HS-5 (cell line): Measurements from ENCODE around the gene LCORL.
A peak's percentile ranks its signal among the peaks of the same experiment; 100 is the strongest.
"Not testable (repeated sequence)": the region's sequence is repeated elsewhere in the genome, so short reads cannot be mapped to it uniquely, and the experiment has no call there.

Experiments used
- DNase-seq: peaks from one replicate; pipeline ENCODE4 v3.0.0-alpha.2; 2012; ENCODE audit warnings: low read depth

The LCORL gene

DNA sequence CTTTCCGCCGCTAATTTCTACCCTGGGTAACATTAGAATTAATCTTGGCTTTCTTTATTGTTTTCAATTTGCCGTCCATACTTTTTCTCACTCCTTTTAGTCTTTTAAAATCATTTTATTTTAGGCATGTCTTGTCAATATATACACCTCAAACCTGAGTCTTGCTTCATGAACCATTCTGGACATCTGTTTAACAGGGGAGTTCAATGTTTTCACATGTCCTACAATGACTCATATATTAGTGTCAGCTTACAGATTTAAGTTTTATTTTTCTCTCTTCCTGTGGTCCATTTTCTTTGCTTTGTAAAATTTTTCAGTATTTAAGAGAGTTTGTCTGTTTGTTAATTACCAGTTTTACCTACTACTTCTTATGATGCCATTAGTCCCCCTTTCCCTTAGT is 89.5 kb downstream of the LCORL start:
- no peak for DNase-seq

DNA sequence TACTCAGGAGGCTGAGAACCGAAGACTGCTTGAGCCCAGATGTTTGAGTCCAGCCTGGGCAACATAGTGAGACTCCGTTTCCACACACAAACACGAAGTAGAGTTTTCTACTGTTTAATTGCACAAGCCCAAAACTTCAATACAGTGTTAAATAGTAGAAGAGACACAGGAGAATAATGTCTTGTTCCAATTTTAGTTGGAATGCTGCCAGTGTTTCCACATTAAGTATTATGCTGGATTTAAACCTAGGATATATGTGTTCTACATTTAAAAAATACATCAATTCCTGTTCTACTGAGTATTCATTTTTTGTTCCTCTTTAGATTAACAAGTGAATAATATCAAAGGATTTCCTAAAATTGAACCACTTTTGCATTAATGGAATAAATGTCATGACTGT is 91.3 kb downstream of the LCORL start:
- no peak for DNase-seq

DNA sequence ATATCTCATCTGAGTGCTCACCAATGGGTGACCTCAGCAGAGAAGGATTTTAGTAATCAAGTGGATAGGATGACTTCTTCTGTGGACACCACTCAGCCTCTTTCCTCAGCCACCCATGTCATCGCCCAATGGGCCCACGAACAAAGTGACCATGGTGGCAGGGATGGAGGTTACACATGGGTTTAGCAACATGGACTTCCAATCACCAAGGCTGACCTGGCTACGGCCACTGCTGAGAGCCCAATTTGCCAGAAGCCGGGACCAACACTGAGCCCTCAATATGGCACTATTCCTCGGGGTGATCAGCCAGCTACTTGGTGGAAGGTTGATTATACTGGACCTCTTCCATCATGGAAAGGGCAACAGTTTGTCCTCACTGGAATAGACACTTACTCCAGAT is 97.4 kb downstream of the LCORL start:
- DNase-seq = no peak

DNA sequence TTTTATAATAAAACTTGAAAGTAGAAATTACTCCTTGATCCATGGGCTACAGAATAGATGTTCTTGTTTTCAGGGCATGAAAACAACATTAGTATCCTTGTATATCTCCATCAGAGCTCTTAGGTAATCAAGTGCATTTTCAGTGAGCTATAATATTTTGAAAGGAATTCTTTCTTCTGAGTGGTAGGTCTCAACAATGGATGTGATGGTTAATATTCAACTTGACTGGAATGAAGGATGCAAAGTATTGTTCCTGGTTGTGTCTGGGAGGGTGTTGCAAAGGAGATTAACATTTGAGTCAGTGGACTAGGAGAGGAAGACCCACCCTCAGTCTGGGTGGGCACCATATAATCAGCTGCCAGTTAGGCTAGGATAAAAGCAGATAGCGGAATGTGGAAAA is 100.1 kb downstream of the LCORL start:
- no peak for DNase-seq

DNA sequence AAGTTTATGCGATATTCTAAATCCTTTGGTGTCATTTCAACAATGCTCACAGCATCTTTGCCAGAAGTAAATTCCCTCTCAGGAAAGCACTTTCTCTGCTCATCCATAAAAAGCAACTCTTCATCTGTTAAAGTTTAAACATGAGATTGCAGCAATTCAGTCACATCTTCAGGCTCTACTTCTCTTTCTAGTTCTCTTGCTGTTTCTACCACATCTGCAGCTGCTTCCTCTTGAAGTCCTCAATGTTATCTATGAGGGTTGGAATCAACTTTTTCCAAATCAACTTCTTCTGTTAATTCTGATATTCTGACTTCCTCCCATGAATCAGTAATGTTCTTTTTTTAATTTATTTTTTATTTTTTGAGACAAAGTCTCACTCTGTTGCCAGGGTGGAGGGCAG is 100.9 kb downstream of the LCORL start:
- no peak for DNase-seq

- DNase-seq = no peak
These were observed 106.1 kb downstream of the LCORL start for GRCh38 chr4:17915439-17915838.

GRCh38 chr4:17912011-17912410 is 109.5 kb downstream of the LCORL start:
- DNase-seq = no peak

DNA sequence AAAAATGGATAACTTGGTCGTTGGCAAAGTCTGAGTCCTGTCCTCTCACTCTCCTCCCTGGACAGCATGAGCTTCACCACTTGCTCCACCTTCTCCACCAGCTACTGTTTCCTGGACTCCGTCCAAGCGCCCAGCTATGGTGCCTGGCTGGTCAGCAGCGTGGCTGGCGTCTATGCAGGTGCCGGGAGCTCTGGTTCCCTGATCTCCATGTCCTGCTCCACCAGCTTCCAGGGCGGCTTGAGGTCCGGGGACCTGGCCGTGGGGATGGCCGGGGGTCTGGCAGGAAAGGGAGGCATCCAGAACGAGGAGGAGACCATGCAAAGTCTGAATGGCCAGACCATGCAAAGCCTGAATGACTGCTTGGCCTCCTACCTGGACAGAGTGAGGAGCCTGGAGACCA is 109.9 kb downstream of the LCORL start:
- no peak for DNase-seq

DNA sequence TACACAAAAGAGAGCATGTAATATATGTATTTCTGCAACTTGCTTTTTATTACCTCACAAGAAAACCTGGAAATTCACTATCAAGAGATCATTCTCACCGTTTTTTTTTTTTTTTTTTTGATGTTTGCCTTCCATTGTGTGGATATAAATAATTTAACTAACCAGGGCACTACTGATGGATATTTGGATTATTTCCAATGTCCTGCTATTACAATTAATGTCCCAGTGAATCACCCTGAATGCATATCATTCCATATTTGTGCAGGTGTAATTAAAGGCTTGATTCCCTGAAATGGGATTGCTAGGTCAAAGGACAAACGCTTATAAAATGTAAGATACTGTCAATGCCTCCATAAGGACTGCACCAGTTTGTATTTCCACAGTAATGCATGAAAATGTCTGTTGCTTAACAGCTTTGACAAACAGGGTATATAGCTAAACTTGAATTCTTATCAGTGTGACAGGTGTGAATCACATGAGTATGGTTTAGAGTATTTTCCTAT is 123.0 kb downstream of the LCORL start:
- no peak for DNase-seq

GRCh38 chr4:17895481-17895880 is 126.1 kb downstream of the LCORL start:
- DNase-seq = no peak

DNA sequence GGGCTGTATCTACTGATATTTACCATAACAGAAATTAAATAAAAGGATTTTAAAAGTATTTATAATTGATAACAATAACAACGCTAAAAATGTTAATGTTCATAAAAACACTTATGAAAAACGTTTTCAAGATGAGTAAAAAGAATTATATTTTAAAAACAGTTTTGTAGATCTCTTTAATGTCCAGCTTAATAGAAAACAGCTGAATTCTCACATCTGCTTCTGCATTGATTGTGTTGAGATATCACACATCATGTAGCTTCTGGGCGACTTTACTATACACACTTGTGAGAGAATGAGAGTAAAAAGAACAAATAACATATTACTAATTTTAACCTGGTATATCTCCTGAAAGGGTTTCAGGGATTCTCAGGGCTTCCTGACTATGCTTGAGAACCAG is 127.1 kb downstream of the LCORL start:
- DNase-seq = no peak

- no peak for DNase-seq
These were observed 131.9 kb downstream of the LCORL start for GRCh38 chr4:17889692-17890091.

DNA sequence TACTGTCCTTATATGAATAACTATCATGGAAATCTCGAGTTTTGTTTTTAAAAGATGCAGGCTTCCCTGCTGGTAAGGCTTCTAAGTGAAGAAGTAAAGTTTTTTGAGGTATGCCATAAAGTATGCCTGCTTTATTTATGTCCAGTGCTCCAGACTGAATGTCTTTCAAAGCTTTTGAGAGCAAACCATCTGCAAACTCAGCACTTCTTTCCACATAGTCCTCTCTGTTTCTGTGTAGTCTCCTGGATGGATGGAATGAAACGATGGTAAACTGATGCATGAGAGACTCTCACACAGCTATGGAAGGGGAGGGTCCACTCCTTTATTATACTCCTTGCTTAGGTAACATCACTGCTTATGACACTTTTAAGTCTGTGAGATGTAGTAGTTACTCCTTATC is 137.0 kb downstream of the LCORL start:
- no peak for DNase-seq

DNA sequence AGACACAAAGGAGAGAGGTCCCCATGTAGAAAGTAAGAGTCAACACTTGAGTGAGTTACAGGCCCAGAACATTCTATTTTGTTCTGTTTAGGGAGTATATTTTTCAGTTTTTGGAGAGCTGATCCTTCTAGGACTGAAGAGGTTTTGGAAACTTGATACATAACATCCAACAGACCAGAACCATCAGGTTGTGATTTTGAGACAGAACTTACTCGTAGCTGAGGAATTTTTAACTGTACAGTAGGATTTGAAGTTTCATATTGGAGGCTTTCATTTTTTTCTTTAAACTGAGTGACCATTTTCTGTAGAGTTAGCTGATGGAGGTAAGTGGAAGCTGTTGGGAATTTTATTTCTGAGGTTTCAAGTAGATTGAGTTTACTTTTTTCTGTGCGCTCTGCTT is 137.5 kb downstream of the LCORL start:
- DNase-seq = peak; percentile 4

DNA sequence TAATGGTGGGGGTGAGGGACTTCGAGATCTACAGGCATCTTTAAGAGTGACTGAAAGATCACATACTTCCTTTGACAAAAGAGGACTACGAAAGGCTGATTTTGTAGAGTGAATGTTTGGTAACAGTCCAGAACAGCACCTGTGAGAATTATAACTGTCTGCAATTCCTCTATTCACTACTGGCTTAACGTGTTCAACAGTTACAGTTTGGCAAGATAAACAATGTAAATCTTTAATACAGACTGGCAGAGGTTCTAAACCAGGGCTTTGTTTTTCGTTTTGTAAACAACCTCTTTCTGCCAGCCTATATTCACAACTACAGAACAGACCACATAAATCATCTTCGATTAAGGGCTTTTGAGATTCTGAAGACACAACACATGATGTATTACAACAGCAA is 143.9 kb downstream of the LCORL start:
- DNase-seq = no peak

- no peak for DNase-seq
These were observed 144.6 kb downstream of the LCORL start for GRCh38 chr4:17876943-17877342.

DNA sequence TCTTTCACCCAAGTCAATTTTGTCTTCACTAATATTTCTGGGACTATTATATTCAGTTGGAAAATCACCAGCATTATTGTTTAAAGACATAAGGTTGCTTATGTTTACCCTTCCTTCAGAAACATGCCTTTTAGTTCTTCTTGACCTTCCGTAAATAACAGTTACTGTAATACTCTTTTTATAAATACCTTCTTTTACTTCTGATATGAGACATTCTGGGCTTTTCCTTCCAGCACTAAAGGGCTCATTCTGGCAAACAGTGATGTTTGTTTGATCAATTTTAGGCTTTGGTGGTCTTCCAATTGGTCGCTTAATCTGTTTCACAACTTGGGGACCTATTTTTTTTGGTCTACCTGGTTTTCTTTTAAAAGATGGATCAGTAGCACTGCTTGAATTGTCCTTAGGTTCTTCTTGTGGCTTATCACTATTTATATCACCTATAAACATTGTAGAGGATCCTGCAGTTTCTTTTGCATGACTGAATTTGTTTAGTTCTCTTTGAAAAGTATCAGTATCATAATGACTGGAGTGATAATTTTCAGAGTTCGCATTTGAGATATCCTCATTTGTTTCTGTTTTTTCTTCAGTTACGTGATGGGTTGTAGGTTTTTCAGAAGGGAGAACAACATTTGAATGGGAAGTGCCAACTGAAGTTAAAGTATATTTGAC is 146.0 kb downstream of the LCORL start:
- no peak for DNase-seq

DNA sequence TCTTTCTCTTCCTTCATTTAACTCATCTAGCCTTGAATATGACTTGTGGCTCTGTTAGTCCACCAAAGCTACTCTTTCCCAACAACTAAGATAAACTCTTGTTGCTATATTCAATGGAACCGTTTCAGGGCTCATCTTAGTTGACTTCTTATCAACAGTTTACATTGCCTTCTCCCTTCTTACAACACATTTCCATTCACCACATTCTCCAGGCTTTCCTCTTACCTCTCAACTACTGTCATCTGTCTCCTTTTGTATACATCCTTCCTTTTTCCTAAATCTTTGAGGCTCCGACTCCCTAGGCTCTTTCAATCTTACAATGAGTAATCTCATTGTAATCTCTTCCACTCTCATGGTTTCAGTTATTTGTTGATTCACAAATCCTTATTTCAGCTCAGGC is 152.2 kb downstream of the LCORL start:
- no peak for DNase-seq

DNA sequence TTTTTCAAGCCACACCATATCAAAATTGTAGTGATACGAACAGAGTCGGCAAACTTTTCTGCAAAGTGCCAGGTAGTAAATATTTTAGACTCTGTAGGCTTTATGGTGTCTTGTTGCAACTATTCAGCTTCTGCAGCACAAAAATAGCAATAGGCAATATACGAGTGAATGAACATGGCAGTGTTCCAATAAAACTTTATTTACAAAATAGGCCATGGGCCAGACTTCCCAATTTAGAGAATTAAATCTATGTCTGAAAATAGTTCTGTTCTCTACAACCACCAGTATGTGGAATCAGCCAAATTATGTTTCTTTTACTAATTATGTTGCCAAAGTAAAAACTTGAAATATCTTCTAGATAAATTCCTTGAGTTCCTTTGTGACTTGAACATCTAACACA is 154.3 kb downstream of the LCORL start:
- DNase-seq = no peak

DNA sequence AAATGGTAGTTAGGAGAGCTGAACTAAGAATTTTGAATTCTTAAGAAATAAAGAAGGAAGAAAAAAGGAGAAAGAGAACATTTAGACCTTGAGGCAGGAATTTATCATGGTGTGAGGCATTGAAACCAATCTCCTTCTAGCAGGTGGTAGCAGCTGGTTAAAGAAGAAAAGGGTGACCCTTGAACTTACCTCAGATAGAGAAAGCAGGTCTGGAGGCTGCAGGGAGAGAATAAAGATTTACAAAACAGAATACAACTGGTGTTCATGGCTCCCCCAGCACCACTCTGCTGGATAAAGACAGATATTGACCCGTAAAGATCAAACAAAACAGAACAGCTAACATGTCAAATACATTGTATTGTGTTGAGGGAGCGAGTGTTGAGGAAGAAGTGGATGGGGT is 154.7 kb downstream of the LCORL start:
- DNase-seq = no peak

- no peak for DNase-seq
These were observed 155.6 kb downstream of the LCORL start for GRCh38 chr4:17865866-17866363.

DNA sequence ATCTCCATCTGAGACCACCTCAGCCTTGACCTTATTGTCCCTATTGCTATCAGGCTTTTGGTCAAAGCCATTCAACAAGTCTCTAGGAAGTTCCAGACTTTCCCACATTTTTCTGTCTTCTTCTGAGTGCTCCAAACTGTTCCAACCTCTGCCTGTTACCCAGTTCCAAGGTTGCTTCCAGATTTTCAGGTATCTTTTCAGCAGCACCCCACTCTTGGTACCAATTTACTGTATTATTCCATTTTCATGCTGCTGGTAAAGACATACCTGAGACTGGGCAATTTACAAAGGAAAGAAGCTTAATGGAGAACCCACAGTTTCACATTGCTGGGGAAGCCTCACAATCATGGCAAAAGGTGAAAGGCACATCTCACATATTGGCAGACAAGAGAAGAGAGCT is 159.6 kb downstream of the LCORL start:
- not testable (repeated sequence) for DNase-seq

GRCh38 chr4:17859793-17860406 is 161.7 kb downstream of the LCORL start:
- no peak for DNase-seq

- DNase-seq = no peak
These were observed 167.5 kb downstream of the LCORL start for GRCh38 chr4:17854036-17854435.
